Subcutaneous adipose tissue (tissue), 4 donors: Measurements from ENCODE around the gene UQCR10. TPM values are rescaled to one million over a fixed set of nuclear protein-coding genes. Genes with fewer than 3 reads are reported as not detected.

Source experiments
- total RNA-seq, 4 donors: library from RNA; depleted of rRNA; stranded (reverse); fragments of >200 nt; gene quantifications; one replicate each; pipeline ENCODE4 v1.1.0, GENCODE V29; 2016
- TF ChIP-seq, protein P1 (sequence below): fragments of 450-650 bp; IDR thresholded peaks from one replicate; pipeline ENCODE4 v1.5.1; 2016; ENCODE audit warnings: low read depth, mild to moderate bottlenecking, control low read depth, antibody characterized with exemption, moderate library complexity

The UQCR10 gene
- 10 to 100 TPM; 45.1 to 83.5 (median 66.0) TPM for total RNA-seq

DNA sequence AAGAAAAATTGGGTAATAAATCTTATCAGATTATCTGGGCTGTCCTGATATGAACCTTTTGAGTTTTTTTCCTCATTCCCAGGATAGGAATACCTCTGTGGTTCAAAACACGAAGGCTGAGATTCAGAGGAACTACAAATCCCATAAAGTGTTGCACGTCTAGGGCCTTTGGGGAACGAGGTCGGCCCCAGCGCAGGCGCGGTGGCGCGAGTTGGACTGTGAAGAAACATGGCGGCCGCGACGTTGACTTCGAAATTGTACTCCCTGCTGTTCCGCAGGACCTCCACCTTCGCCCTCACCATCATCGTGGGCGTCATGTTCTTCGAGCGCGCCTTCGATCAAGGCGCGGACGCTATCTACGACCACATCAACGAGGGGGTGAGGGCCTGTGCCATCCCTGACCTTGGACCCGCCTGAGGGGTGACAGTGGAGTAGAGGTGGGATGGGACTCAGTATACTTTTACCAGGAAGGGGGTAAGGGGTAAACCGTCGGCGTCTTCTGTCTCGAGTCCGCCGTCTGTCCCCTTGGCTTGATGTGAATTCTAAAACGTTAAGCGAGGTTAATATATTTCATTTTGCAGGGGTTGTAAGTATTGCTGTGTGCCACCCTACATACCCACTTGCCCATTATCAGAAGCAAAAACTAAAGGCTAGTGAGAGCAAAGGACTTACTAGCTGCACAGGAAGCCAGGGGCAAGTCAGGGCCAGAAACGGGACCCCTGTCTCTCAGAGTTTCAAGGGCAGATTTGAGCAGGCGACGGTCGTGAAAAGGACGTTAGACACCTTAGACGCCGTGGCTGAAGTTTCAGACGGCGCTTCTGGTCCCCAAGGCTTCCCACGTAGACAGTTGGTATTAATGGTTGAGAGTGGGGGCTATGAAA lies at the start of gene UQCR10:
Gene UQCR10 (plus strand): TSS at position 199 of the 881 bp plus-strand sequence. CDS start 30 bp downstream, at position 229.
- TF ChIP-seq, protein P1, sequence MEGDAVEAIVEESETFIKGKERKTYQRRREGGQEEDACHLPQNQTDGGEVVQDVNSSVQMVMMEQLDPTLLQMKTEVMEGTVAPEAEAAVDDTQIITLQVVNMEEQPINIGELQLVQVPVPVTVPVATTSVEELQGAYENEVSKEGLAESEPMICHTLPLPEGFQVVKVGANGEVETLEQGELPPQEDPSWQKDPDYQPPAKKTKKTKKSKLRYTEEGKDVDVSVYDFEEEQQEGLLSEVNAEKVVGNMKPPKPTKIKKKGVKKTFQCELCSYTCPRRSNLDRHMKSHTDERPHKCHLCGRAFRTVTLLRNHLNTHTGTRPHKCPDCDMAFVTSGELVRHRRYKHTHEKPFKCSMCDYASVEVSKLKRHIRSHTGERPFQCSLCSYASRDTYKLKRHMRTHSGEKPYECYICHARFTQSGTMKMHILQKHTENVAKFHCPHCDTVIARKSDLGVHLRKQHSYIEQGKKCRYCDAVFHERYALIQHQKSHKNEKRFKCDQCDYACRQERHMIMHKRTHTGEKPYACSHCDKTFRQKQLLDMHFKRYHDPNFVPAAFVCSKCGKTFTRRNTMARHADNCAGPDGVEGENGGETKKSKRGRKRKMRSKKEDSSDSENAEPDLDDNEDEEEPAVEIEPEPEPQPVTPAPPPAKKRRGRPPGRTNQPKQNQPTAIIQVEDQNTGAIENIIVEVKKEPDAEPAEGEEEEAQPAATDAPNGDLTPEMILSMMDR, result no peak

DNA sequence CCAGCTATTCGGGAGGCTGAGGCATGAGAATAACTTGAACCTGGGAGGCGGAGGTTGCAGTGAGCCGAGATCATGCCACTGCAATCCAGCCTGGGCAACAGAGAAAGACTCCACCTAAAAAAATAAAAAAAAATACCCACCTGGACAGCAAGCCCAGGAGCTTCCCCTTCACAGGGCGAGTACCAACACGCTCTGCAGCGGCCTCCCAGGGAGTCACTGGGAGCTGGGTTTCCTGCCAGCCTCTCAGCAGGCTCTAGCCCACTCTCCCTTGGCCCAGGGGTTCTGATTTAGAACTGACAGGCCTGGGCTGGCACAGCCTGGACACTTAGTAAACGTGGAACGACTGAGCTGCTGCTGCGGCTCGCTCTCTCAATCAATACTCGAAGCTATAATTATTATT lies 49.4 kb upstream of the UQCR10 start:
- TF ChIP-seq, protein P1, result no peak

DNA sequence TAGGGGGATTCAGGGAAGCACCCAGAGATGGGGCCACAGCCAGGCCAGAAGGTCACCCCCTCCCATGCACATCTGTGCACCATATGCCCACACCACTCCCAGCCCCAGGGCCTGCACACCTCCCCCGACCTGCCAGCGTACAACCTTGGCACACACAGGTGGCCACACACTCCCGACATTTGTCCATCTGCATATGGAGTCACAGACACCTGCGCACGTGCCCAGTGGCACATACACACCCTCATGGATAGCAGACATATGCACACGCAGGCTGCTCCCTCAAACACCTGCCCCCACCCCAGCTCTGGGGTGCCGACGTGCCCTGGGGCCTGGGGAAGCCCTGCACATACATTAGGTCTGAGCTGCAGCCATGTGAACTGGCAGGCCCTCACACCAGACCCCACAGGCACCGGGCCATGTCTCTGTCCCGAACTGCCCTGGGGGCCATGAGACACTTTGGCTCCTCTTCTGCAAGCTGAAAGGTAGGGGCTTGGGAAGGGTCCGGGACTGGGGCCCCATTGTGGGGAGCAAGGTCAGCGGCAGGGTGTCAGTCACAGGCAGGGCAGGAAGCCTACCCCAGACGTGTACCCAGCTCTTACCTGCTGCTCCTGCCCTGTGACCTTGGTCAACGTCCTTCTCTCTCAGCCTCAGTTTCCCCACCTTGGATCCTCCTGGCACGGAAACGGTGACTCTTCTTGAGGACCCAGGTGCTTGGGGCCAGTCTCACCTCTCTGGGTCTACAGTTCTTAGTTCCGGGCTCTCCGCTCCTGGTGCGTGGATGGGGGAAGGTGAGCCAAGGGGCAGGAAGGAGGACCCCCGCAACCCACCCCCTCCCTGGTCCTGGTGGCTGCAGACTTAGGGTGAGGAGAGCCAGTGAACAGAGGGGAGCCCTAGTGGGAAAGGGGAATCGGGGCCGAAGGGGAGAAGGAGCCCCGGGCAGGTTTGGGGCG lies 47.9 kb upstream of the UQCR10 start:
- TF ChIP-seq, protein P1, result no peak

DNA sequence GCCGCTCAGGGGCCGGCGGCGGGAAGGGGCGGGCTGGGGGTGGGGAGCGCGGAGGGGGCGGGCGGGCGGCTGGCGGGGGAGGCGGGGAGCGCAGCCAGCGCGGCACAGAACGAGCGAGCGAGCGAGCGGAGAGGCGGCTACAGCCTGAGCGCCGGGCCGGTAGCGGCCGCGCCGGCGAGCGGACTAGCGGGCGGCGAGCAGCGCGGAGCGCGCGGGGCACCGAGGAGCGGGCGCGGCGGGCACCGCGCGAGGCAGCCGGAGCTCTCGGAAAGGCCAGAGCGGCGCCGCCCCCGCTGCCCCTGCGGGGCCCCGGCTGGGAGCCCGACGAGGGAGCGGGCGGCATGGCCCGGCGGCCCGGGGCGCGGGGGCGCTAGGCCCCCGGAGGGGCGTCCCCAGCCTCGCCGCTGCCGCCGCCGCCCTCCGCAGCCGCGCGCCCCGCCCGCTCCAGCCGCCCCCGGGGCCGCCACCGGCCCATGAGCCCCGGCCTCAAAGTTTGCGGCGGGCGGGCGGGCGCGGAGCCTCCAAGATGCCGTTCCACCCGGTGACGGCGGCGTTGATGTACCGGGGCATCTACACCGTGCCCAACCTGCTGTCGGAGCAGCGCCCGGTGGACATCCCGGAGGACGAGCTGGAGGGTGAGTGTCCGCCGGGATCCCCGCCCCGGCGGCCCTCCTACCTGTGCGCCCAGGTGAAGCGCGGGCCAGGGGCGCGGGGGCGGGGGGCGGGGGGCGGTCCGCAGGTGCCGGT lies 47.1 kb upstream of the UQCR10 start, which contains the start of gene CABP7:
Gene CABP7 (plus strand): TSS at position 105 of the 747 bp plus-strand sequence. CDS start 422 bp downstream, at position 527.
- TF ChIP-seq, protein P1, result no peak

DNA sequence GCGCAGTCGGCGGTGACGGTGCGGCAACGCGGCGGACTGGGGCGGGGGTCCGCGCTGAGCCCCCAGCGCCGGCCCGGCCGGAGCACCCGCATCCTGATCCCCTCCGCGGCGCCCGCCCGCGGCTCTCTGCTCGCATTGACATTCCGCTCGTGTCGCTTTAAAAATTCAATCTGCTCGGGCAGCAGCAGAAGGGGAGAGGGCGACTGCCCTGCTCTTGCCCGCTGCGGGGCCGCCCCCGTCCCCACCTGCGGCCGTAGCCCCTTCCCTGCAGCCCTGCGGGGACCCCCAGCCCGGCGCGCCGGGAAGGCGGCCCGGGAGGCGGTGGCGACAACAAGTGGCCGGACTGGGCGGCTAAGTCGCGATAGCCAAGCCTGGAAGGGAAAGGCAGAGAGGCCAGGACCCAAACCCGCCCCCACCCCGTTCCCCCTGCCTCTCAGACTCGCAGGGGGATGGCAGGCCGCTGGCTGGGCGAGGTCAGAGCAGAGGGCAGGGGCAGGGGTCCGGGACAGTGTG lies 46.3 kb upstream of the UQCR10 start:
- TF ChIP-seq, protein P1, result no peak

DNA sequence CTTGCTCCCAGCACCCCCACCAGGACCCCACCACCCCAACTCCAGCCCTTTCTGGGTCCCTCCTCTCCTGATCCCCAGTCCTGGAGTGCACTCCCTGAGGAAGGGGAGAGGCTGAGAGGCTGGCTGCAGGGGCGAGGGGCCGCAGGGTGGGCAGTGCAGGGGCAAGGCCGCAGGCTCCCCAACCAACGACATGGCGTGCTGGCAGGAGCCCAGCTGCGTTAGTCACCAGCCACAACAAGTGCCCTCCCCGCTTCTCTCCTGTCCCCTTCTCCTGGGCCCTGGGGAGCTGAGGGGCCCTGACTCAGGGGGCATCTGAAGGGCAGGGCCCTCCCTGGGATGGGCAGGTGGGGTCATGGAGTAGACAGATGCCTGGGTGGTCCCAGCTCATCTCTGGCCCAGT lies 45.0 kb upstream of the UQCR10 start:
- TF ChIP-seq, protein P1, result no peak
